GM18868 (cell line): ENCODE results near the gene ITPR2.
"Not testable (repeated sequence)": the region's sequence is repeated elsewhere in the genome, so short reads cannot be mapped to it uniquely, and the experiment has no call there.

Experiments
- ATAC-seq: cut with Tn5 transposase; IDR thresholded peaks from one replicate; pipeline ENCODE4 v1.9.1; 2021; ENCODE audit warnings: mild to moderate bottlenecking, moderate library complexity; ENCODE audit not compliant: unreplicated experiment

The ITPR2 gene

GRCh38 chr12:26680727-26681455 is 152.1 kb downstream of the ITPR2 start:
- no peak for ATAC-seq

GRCh38 chr12:26678697-26679660 is 154.0 kb downstream of the ITPR2 start:
- ATAC-seq, result no peak

DNA sequence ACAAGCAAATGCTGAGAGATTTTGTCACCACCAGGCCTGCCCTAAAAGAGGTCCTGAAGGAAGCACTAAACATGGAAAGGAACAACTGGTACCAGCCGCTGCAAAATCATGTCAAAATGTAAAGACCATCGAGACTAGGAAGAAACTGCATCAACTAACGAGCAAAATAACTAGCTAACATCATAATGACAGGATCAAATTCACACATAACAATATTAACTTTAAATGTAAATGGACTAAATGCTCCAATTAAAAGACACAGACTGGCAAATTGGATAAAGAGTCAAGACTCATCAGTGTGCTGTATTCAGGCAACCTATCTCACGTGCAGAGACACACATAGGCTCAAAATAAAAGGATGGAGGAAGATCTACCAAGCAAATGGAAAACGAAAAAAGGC is 161.5 kb downstream of the ITPR2 start:
- ATAC-seq, result not testable (repeated sequence)

GRCh38 chr12:26668847-26669246 is 164.1 kb downstream of the ITPR2 start:
- ATAC-seq, result no peak

DNA sequence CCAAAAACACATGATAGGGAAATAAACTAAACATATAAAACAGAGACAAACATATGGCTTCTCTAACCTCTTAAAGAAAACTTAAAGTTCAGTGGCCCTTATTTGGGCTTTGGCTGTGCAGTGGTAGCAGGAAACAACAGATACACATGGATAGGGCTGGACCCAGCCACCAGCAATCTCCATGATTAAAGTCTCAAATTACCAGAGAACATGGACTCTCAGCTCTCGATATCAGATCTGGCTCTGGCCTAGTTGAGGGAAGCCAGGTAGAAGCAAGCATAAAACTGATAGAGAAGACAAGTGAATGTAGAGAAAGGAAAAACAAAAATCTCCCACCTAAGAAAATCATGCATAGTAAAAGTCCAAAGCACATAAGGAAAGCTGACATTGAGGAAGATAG is 164.8 kb downstream of the ITPR2 start:
- ATAC-seq, result no peak

DNA sequence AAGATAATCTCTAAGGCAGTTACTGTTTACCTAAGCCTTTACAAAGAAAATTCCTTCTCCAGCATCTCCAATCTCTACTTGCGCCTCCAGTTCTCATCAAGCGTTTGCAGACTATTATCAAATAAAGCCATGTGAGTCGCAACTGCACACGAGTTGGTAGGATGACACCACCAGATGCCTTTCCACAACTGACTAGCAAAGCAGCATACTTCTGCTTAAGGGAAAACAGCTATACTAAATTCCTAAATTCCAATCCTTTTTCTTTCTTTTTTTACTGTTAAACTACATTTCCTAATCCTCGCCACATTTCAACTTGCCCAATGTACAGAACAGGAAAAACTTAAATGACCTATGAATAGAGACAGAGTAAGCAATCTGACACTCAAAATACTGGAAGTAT is 166.7 kb downstream of the ITPR2 start:
- no peak for ATAC-seq

GRCh38 chr12:26661399-26661798 is 171.6 kb downstream of the ITPR2 start:
- ATAC-seq, result no peak

GRCh38 chr12:26659930-26660329 is 173.1 kb downstream of the ITPR2 start:
- ATAC-seq, result no peak

- no peak for ATAC-seq
These were observed 174.0 kb downstream of the ITPR2 start for GRCh38 chr12:26658991-26659390.

DNA sequence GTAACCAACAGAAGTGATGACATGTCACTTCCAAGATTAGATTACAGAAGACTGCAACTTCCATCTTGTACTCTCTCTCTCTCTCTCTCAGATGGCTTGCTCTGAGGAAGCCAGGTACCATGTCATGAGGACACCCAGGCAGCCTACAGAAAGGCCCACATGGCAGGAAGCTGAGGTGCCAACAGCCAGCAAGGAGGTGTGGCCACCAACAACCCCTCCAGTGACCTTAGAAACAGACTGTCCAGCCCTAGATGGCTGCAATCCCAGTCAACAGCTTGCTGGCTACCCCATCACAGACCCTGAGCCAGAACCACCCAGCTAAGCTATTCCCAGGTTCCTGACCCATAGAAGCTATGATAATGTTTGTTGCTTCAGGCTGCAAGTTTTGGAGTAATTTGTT is 178.4 kb downstream of the ITPR2 start:
- ATAC-seq, result no peak

GRCh38 chr12:26651566-26652188 is 181.3 kb downstream of the ITPR2 start:
- no peak for ATAC-seq

DNA sequence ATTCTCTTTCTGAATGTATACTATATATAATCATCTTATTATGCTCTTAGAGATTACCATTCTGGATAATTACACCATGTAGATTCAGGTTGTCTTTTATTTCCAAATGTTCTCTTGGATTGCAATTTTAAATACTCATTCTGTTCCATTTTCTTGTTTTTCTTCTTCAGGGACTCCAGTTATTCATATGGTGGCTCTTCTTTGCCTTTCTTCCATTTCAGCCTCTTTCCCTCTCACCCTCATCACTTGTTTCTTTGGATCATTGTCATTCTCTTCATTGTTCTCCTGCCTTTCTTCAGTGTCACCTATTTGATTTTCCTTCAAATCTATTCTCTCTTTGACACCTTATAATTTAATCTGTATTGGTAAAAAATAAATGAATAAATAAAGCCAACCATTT is 182.0 kb downstream of the ITPR2 start:
- no peak for ATAC-seq

GRCh38 chr12:26648999-26649398 is 184.0 kb downstream of the ITPR2 start:
- ATAC-seq, result no peak

DNA sequence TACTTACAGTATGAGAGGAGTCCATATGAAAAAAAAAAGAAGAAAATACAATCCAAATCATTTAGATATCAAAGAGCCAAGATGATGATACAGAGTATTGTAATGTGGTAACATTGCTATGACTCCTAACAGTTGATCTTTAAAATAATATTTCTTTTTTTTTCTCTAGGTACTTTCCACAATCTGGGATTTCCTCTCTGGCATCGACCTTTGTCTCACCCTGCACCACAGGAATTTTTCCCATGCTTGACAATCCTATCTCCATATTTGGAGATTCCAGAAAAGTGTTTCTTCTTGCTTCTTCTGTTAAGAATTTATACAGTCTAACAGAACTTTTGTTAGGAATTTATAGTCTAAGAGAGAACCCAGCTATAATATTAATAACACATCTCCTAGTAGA is 184.4 kb downstream of the ITPR2 start:
- ATAC-seq, result no peak

DNA sequence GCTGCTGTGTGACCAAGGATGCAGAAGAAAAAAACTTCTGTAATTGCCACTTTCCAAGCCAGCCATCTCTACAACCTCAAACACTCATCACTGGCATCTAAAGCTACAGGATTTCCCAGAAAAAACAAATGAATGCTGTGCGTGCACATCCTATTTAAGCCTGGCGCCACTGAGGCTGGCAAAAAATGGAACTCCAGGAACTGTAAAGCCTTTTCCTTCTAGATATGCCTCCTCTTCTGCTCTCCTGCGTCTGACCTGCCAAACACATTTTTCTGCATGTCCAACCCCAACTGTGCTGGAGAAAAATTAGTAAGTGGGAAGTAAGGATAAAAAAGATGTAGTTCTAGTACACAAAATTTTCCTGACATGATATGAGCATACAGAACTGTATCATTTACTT is 184.9 kb downstream of the ITPR2 start:
- no peak for ATAC-seq

- no peak for ATAC-seq
These were observed 185.9 kb downstream of the ITPR2 start for GRCh38 chr12:26647088-26647487.

DNA sequence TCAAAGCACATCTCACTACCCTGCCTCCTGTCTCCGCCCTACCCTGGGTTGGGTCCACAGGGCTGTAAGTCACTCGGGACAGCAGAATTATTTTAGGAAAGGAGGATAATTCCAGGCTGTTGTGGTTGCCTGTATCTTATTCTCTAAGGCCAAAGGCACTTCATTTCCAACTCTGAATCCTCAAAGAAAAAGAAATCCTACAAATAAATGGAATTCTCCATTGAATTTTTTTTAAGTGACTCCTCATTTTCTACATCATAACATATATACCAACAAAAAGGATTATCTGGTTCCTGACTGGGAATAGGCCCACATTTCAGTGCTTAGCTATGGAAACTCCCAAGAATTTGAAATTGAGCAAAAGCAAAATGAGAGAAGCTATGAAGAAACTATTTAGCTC is 186.4 kb downstream of the ITPR2 start:
- no peak for ATAC-seq

DNA sequence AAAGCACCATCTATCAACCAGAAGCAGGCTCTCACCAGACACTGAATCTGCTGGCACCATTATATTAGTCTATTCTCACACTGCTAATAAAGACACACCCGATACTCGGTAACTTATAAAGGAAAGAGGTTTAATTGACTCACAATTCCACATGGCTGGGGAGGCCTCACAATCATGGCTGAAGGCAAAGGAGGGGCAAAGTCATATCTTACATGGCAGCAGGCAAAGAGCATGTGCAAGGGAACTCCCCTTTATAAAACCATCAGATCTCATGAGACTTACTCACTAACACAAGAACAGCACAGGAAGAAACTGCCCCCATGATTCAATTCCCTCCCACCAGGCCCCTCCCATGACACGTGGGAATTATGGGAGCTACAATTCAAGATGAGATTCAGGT is 188.6 kb downstream of the ITPR2 start:
- not testable (repeated sequence) for ATAC-seq

GRCh38 chr12:26643532-26644315 is 189.3 kb downstream of the ITPR2 start:
- ATAC-seq, result no peak

DNA sequence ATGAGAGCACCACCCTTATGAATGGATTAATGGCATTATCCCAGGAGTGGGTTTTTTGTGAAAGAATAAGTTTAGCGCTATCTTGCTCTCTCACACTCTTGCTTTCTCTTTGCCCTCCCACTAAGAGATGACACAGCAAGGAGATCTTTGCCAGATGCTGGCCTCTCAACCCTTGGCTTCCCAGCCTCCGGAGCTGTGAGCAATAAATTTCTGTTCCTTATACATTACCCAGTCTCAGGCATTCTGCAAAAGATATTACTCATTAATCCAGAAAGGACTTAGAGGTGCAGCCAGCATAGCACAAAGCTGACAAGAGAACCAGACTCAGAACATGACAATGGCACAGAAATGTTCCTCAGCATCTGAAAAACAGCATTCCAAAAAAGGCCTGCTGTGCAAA is 190.6 kb downstream of the ITPR2 start:
- ATAC-seq, result no peak
